Hepatocyte (in vitro differentiated cells): ENCODE results near the gene CDC20B. TPM values are rescaled to one million over a fixed set of nuclear protein-coding genes. Genes with fewer than 3 reads are reported as not detected.

Experiments used
- DNase-seq: peaks from one replicate; pipeline ENCODE4 v3.0.0-alpha.2; 2016; ENCODE audit warnings: low spot score
- H2AFZ ChIP-seq: fragments of 200-600 bp; sonication (generic); 2 replicates; pipeline ENCODE4 v1.6.0; 2016; ENCODE audit warnings: antibody characterized with exemption, mild to moderate bottlenecking
- H3K27ac ChIP-seq: fragments of 200-600 bp; sonication (generic); 2 replicates; pipeline ENCODE4 v1.5.1; 2016; ENCODE audit warnings: mild to moderate bottlenecking
- H3K27me3 ChIP-seq: fragments of 200-600 bp; sonication (generic); 2 replicates; pipeline ENCODE4 v1.6.1; 2016
- H3K36me3 ChIP-seq: fragments of 200-600 bp; sonication (generic); replicated peaks from 2 replicates; pipeline ENCODE4 v1.5.1; 2016; ENCODE audit warnings: low read depth; ENCODE audit not compliant: insufficient read depth
- H3K4me1 ChIP-seq: fragments of 200-600 bp; sonication (generic); 2 replicates; pipeline ENCODE4 v1.5.1; 2016; ENCODE audit warnings: mild to moderate bottlenecking, moderate library complexity; ENCODE audit not compliant: insufficient read depth
- H3K4me2 ChIP-seq: fragments of 200-600 bp; sonication (generic); 2 replicates; pipeline ENCODE4 v1.6.0; 2016
- H3K4me3 ChIP-seq: fragments of 200-600 bp; sonication (generic); 2 replicates; pipeline ENCODE4 v1.5.1; 2016; ENCODE audit warnings: mild to moderate bottlenecking
- H3K79me2 ChIP-seq: fragments of 200-600 bp; sonication (generic); 2 replicates; pipeline ENCODE4 v1.6.0; 2017; ENCODE audit warnings: mild to moderate bottlenecking
- H3K9me2 ChIP-seq: fragments of 200-600 bp; sonication (generic); replicated peaks from 2 replicates; pipeline ENCODE4 v1.6.0; 2017; ENCODE audit warnings: mild to moderate bottlenecking; ENCODE audit not compliant: insufficient read depth
- H3K9me3 ChIP-seq: fragments of 200-600 bp; sonication (generic); 2 replicates; pipeline ENCODE4 v1.5.1; 2016; ENCODE audit warnings: low read depth, mild to moderate bottlenecking
- H4K20me1 ChIP-seq: fragments of 200-600 bp; sonication (generic); 2 replicates; pipeline ENCODE4 v1.6.0; 2016; ENCODE audit warnings: mild to moderate bottlenecking; ENCODE audit not compliant: insufficient read depth, poor library complexity, severe bottlenecking
- CTCF ChIP-seq: fragments of 200-600 bp; sonication (generic); IDR thresholded peaks from 2 replicates; pipeline ENCODE4 v1.5.1; 2016; ENCODE audit warnings: antibody characterized with exemption, mild to moderate bottlenecking; ENCODE audit not compliant: poor library complexity
- EZH2 ChIP-seq: fragments of 200-600 bp; sonication (generic); IDR thresholded peaks from 2 replicates; pipeline ENCODE4 v1.6.1; 2016; ENCODE audit warnings: antibody characterized with exemption, mild to moderate bottlenecking, borderline replicate concordance
- EZH2phosphoT487 ChIP-seq: fragments of 200-600 bp; sonication (generic); IDR thresholded peaks from one replicate; pipeline ENCODE4 v1.6.1; 2018; ENCODE audit warnings: antibody characterized with exemption, mild to moderate bottlenecking, low read depth, moderate library complexity; ENCODE audit not compliant: unreplicated experiment, severe bottlenecking
- WGBS: methylation state at CpG from one replicate; pipeline ENCODE4 v1.1.6; 2016; ENCODE audit warnings: low lambda C conversion rate; ENCODE audit errors: missing lambda C conversion rate; 5-methylcytosine and 5-hydroxymethylcytosine counted together
- polyA plus RNA-seq: library from polyadenylated mRNA; unstranded; fragments of >200 nt; fragmentation: Nextera tagmentation; extraction: Ambion mirVana; gene quantifications from 2 replicates; pipeline ENCODE4 v1.2.1, GENCODE V29; 2016
- total RNA-seq: library from RNA; depleted of rRNA; stranded (reverse); fragments of >200 nt; gene quantifications from 2 replicates; pipeline ENCODE4 v1.2.3, GENCODE V29; 2014

The CDC20B gene
- total and polyA plus RNA-seq, 2 experiments from 2014 or later: 0.30 TPM; not detected in 1

GRCh38 chr5:55176176-55176818 is 3.3 kb upstream of the CDC20B start:
- H4K20me1 ChIP-seq: no peaks in the 10 kb centered on the region
- no peaks in the 10 kb centered on the region for H3K9me3 ChIP-seq
- DNase-seq: peak; percentile 80
- H3K27me3 ChIP-seq: peaks cover 78% of the 10 kb centered on the region
- no peaks in the 10 kb centered on the region for H3K79me2 ChIP-seq
- H3K4me3 ChIP-seq: peak overlapping the region; percentile 44
- peak overlapping the region; percentile 55 for H2AFZ ChIP-seq
- TF ChIP-seq CTCF (peak; percentile 23), EZH2phosphoT487 (no peak), EZH2 (peak; percentile 37)
- no peaks in the 10 kb centered on the region for H3K36me3 ChIP-seq
- H3K27ac ChIP-seq: no peak overlapping the region
- under 1% methylated on average over 33 of the region's 44 CpGs for WGBS
- peaks cover 13% of the 10 kb centered on the region for H3K4me1 ChIP-seq
- H3K9me2 ChIP-seq: no peaks in the 10 kb centered on the region
- H3K4me2 ChIP-seq: peak overlapping the region; percentile 98

GRCh38 chr5:55175781-55176175 is 2.8 kb upstream of the CDC20B start:
- H3K27ac ChIP-seq: no peak overlapping the region
- peak overlapping the region; percentile 44 for H3K4me3 ChIP-seq
- no peaks in the 10 kb centered on the region for H3K9me2 ChIP-seq
- no peaks in the 10 kb centered on the region for H3K9me3 ChIP-seq
- no peaks in the 10 kb centered on the region for H3K79me2 ChIP-seq
- H3K27me3 ChIP-seq: peaks cover 73% of the 10 kb centered on the region
- no peaks in the 10 kb centered on the region for H4K20me1 ChIP-seq
- 12% methylated on average over 7 of the region's 7 CpGs for WGBS
- peak overlapping the region; percentile 98 for H3K4me2 ChIP-seq
- H3K36me3 ChIP-seq: no peaks in the 10 kb centered on the region
- H2AFZ ChIP-seq: peak overlapping the region; percentile 55
- peaks cover 13% of the 10 kb centered on the region for H3K4me1 ChIP-seq
- TF ChIP-seq EZH2phosphoT487 (no peak), EZH2 (peak; percentile 29)
- DNase-seq: no peak

- Histone ChIP-seq H2AFZ (peak overlapping the region; percentile 57), H4K20me1 (no peaks in the 10 kb centered on the region), H3K4me1 (peaks cover 13% of the 10 kb centered on the region), H3K27me3 (peaks cover 58% of the 10 kb centered on the region), H3K27ac (no peak overlapping the region), H3K9me3 (no peaks in the 10 kb centered on the region), H3K4me3 (peak overlapping the region; percentile 75), H3K36me3 (no peaks in the 10 kb centered on the region), H3K79me2 (no peaks in the 10 kb centered on the region), H3K9me2 (no peaks in the 10 kb centered on the region), H3K4me2 (peak overlapping the region; percentile 99)
- no peak for TF ChIP-seq EZH2
- no peak for TF ChIP-seq CTCF
- TF ChIP-seq EZH2phosphoT487: no peak
- WGBS: 7% methylated on average over 8 of the region's 8 CpGs
- no peak for DNase-seq
Observed at GRCh38 chr5:55173687-55174230, 782 bp upstream of the CDC20B start.
